HG03095 (cell line): ENCODE data around the gene PPP1R16B.

ENCODE experiments used
- ATAC-seq: cut with Tn5 transposase; IDR thresholded peaks from one replicate; pipeline ENCODE4 v1.9.1; 2021; ENCODE audit warnings: moderate library complexity; ENCODE audit not compliant: unreplicated experiment

The PPP1R16B gene

GRCh38 chr20:38805502-38805957 lies at the start of gene PPP1R16B:
Gene PPP1R16B, plus strand, starts transcription at chr20:38805697. Its CDS starts 30,229 bp downstream, at chr20:38835926.
- ATAC-seq: peak; percentile 43

GRCh38 chr20:38757145-38757775 lies 48.2 kb upstream of the PPP1R16B start:
- ATAC-seq: no peak

GRCh38 chr20:38759106-38759505 lies 46.4 kb upstream of the PPP1R16B start:
- no peak for ATAC-seq

- no peak for ATAC-seq
These were observed 44.5 kb upstream of the PPP1R16B start for GRCh38 chr20:38760978-38761377.

- ATAC-seq: no peak
These were observed 43.3 kb upstream of the PPP1R16B start for GRCh38 chr20:38762174-38762573.

- ATAC-seq: no peak
These were observed 41.9 kb upstream of the PPP1R16B start for GRCh38 chr20:38763616-38764015.

GRCh38 chr20:38764567-38765318 lies 40.8 kb upstream of the PPP1R16B start:
- ATAC-seq: no peak

GRCh38 chr20:38766071-38766470 lies 39.4 kb upstream of the PPP1R16B start:
- no peak for ATAC-seq

- no peak for ATAC-seq
These were observed 35.9 kb upstream of the PPP1R16B start for GRCh38 chr20:38769376-38770295.

- no peak for ATAC-seq
These were observed 35.0 kb upstream of the PPP1R16B start for GRCh38 chr20:38770546-38770945.

GRCh38 chr20:38770970-38771369 lies 34.5 kb upstream of the PPP1R16B start:
- no peak for ATAC-seq

- ATAC-seq: no peak
These were observed 33.9 kb upstream of the PPP1R16B start for GRCh38 chr20:38771621-38772020.

- ATAC-seq: no peak
These were observed 31.3 kb upstream of the PPP1R16B start for GRCh38 chr20:38774167-38774566.

GRCh38 chr20:38776363-38776762 lies 29.1 kb upstream of the PPP1R16B start:
- ATAC-seq: no peak

GRCh38 chr20:38779247-38780097 lies 26.0 kb upstream of the PPP1R16B start:
- ATAC-seq: no peak

- no peak for ATAC-seq
These were observed 23.2 kb upstream of the PPP1R16B start for GRCh38 chr20:38782275-38782674.

GRCh38 chr20:38787870-38788269 lies 17.6 kb upstream of the PPP1R16B start:
- ATAC-seq: no peak

GRCh38 chr20:38789503-38790199 lies 15.8 kb upstream of the PPP1R16B start:
- no peak for ATAC-seq

- no peak for ATAC-seq
These were observed 15.1 kb upstream of the PPP1R16B start for GRCh38 chr20:38790200-38791053.
